ENCODE data around the gene AFG3L2.

GRCh38 chr18:12327510-12328178 is 49.4 kb downstream of the AFG3L2 start:
- TF ChIP-seq CTCF (IDR thresholded peaks at IDR 0.05 in 8 of 11, conservative IDR thresholded peaks at IDR 0.05 in 3 of 11) = peak; percentile 22 to 86 (median 70)
- no peak for TF ChIP-seq POLR2A (IDR thresholded peaks at IDR 0.05)

All from spleen (tissue), 7 donors.